GM19455 (cell line): Measurements from ENCODE around the gene GPBP1.
A peak's percentile ranks its signal among the peaks of the same experiment; 100 is the strongest.
"Not testable (repeated sequence)": the region's sequence is repeated elsewhere in the genome, so short reads cannot be mapped to it uniquely, and the experiment has no call there.

ENCODE experiments used
- ATAC-seq: cut with Tn5 transposase; IDR thresholded peaks from one replicate; pipeline ENCODE4 v1.9.1; 2021; ENCODE audit not compliant: unreplicated experiment

GPBP1 gene, protein sequence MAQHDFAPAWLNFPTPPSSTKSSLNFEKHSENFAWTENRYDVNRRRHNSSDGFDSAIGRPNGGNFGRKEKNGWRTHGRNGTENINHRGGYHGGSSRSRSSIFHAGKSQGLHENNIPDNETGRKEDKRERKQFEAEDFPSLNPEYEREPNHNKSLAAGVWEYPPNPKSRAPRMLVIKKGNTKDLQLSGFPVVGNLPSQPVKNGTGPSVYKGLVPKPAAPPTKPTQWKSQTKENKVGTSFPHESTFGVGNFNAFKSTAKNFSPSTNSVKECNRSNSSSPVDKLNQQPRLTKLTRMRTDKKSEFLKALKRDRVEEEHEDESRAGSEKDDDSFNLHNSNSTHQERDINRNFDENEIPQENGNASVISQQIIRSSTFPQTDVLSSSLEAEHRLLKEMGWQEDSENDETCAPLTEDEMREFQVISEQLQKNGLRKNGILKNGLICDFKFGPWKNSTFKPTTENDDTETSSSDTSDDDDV

GRCh38 chr5:57173319-57174127, at the start of gene GPBP1:
Gene GPBP1 (plus strand): TSS chr5:57174059. CDS start chr5:57214131, 40,072 bp downstream.
- ATAC-seq, result peak; percentile 69

DNA sequence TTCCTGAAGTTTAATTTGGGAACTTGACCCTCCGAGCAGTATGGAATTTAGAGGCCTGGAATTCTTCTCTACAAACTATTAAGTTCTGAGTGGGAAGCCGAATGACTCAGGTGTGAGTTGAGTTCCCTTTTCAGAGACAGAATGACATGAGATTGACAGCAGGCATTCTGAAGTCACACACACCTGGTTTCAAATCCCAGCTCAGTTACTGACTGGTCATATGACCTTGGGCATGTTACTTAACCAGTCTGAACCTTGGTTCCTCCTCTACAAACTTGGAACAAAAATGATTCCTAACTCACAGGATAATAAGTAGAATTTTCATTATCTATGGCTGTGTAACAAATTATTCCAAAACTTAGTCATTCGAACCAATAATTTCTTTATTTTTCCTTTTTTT, 45.5 kb upstream of the GPBP1 start:
- ATAC-seq, result no peak

DNA sequence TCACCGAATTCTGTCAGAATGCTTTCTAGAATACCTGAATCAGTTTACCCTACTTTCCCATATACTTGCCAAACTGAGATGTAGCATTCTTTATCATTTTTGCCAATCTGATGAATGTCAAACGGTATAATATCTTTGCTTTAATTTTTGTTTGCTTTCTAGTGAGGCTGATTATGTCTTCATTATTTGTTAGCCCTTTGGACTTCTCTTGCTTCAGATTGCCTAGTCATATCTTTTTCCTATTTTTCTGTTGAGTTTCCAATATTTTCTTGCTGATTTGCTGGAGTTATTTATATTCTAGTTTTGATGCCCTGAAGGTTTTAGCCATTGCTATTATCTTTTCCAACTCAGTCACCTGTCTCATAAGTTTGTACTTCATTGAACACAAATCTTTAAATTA, 40.3 kb upstream of the GPBP1 start:
- no peak for ATAC-seq

DNA sequence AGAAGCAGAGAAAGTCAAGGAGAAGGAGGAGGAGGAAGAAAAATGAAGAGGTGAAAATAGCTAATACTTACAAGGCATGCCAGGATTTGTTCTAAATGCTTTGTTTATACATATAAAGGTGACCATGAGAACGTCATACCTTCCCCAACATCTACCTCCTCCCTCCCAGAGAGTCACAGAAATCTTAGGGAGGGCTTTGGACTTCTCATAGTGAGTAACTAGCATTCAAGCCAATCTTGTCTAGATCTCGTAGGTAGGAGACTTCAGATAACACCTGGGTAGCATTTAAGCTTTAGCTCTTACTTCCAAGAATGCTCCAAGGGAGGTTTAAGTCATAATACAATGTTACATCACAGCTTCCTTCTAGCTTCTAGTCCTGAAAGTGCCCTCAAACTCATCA, 36.5 kb upstream of the GPBP1 start:
- no peak for ATAC-seq

- ATAC-seq, result no peak
Measured at GRCh38 chr5:57152316-57152715, 21.5 kb upstream of the GPBP1 start.

DNA sequence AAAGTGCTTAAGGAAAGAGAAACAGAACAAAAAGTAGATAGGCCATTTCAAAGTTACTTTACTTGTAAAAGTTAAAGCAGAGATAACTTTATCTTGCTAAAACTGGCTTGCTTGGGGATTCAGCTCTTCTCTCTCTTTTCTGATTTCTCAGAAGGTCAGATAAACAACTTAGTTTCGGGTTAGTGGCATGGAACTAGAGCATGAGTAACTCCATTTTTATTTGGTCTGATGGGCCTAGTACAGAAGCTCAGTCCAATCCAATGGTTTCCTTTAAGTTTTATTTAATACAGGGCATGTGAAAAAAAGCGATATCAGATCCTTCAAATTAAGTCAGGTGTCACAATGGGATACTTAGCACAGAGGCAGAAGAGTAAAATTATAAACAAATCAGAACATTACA, 18.8 kb upstream of the GPBP1 start:
- no peak for ATAC-seq

DNA sequence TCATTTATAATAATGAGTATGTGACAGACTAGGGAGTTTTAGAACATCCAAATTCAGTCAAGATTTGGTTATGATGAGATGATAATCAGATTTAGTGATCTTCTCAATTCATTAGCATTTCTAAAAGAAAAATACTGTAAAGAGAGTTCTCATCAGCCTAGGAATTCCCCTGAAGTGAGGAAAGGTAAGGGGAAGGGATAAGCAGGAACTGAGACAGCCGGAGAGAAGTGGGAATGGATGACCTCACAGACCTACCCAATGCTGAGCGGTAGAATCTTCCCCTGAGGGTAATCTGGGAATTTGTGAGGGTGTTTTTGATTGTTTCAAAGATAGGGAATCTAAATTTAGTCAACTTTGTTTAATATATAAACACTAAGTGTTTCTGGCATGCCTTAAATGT, 16.7 kb upstream of the GPBP1 start:
- ATAC-seq, result no peak

DNA sequence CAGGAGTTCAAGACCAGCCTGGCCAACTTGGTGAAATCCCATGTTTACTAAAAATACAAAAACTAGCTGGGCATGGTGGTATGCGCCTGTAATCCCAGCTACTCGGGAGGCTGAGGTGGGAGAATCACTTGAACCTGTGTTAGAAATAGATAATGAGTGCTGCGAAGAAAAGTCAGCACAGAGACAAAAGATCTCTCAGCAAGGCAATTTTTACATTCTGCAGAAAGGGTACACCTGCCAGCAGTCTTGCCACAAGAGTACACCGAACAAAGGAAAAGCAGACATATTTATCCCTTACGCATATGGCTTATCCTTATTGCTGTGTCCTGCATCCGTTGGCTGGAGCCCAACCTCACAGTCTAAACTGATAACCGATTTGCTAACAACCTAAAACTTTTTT, 16.2 kb upstream of the GPBP1 start:
- ATAC-seq, result no peak

- ATAC-seq, result no peak
Measured at GRCh38 chr5:57163553-57164006, 10.3 kb upstream of the GPBP1 start.

GRCh38 chr5:57164124-57164523, 9.7 kb upstream of the GPBP1 start:
- no peak for ATAC-seq

DNA sequence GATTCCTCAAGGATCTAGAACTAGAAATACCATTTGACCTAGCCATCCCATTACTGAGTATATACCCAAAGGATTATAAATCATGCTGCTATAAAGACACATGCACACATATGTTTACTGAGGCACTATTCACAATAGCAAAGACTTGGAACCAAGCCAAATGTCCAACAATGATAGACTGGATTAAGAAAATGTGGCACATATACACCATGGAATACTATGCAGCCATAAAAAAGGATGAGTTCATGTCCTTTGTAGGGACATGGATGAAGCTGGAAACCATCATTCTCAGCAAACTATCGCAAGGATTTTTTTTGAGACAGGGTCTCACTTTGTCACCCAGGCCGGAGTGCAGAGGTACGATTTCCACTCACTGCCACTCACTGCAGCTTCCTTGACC, 8.7 kb upstream of the GPBP1 start:
- not testable (repeated sequence) for ATAC-seq

GRCh38 chr5:57166276-57166675, 7.6 kb upstream of the GPBP1 start:
- ATAC-seq, result no peak

- ATAC-seq, result no peak
Measured at GRCh38 chr5:57167201-57167600, 6.7 kb upstream of the GPBP1 start.

DNA sequence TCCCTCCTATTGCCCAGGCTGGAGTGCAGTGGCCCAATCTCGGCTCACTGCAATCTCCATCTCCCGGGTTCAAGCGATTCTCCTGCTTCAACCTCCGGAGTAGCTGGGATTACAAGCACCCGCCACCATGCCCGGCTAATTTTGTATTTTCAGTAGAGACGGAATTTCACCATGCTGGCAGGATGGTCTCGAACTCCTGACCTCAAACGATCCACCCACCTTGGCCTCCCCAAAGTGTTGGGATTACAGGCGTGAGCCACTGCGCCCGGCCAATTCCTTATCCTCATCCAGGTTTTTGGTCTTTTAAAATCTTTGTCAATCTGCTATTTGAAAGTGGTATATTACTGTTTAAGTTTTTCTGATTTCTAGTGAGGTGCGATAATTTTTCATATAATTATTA, 3.7 kb upstream of the GPBP1 start:
- ATAC-seq, result not testable (repeated sequence)

DNA sequence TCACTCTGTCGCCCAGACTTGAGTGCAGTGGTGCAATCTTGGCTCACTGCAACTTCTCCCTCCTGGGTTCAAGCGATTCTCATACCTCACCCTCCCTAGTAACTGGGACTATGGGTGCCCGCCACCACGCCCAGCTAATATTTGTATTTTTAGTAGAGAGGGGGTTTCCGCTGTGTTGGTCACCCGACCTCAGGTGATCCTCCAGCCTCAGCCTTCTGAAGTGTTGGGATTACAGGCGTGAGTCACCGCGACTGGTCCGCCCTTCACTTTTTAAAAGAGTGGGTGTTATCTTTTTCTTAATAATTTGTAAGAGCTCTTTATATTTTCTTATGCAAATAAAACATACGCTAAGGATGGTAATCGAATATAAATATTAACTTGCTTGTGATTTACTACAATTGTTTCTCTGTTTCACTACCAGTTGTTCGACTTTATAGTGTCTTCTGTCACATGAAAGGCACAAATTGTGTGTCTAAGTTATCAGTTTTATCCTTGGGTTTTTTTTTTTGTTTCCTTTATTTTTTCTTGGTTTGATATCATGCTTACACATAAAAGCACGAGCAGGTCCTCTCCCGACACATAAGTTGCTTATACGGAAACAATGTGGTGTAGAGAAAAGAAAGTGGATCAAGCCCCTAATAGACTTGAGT, 1.9 kb upstream of the GPBP1 start:
- ATAC-seq, result no peak

- ATAC-seq, result no peak
Measured at GRCh38 chr5:57172466-57173318, 1.2 kb upstream of the GPBP1 start.

DNA sequence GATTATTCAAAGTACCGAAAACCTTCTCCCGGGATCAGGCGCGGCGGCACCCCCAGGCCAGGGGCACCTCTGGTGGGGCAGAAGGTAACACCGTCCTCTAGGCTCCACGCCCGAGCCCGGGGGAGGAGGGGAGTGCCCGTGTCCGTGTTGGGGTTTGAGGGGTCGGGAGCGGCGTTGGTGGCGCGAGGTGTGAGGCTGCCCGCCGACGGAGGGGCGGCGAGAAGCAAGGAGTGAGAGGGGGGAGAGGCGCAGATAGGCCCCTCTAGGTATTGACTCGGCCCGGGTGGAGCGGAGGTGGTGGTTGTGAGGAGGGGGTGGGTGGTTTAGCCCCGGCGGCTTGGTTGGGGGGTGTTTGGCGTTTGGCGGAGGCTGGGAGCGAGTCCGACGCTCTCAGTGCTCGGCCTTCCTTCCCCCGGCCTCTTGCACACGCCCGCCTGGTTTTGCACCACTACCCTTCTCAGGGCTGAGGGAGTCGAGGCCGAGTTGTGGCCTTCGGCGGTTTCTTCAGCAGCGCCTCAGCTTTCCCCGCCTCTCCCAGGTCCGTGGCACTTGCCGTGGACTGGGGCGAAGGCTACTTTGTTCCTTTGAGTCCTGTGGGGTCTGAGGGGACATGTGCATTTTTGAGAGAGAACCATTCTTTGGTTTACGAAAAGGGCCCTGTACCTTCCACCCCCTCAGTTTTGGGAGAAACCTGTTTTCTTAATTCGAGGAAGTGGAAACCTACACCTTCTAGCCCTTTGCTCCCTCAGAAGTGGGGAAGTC, 450 bp downstream of the GPBP1 start:
- peak; percentile 7 for ATAC-seq

- no peak for ATAC-seq
Measured at GRCh38 chr5:57174890-57175510, 1.1 kb downstream of the GPBP1 start.

- no peak for ATAC-seq
Measured at GRCh38 chr5:57175551-57176309, 1.9 kb downstream of the GPBP1 start.
